ENCODE measurements around the gene LCK. TPM values are rescaled to one million over a fixed set of nuclear protein-coding genes. Genes with fewer than 3 reads are reported as not detected.

LCK gene
- total RNA-seq, 1 experiment from 2014 or later, result not detected

DNA sequence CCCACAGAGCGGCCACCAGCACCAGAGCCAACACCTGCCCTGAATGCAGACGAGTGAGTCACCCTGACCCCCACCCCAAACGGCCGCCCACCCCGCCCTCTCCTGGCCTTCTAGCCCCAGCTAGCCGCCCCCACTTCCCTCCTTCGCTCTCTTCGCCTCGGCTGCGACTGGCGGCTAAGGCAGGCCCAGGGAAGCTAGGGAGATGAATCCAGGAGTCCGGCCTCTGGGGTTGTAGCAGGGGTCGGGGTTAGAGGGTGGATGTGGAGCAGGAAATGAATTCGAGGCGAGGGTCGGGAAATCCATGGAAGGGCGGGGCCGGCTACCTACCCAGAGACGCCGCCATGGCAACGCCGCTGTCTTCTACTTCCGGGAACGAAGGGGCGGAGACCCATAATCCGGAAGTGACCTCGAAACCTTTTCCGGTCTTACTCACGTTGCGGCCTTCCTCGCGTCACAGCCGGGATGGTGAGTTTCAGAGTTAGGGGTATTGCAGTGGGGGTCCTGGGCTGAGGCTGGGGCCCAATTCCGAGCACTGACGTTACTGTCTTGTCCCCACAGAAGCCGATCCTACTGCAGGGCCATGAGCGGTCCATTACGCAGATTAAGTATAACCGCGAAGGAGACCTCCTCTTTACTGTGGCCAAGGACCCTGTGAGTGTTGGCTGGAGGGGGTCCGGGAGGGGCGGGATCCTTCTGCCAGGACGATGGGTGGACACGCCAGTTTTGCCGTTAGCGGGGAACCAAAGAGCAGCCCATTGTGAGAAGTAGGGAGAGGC is 28.9 kb upstream of the LCK start, which contains the start of the genes EIF3I and TMEM234:
Gene EIF3I, plus strand, starts transcription at position 428 of the 776 bp plus-strand sequence. Its CDS starts 35 bp downstream, at position 463.
Gene TMEM234, minus strand, starts transcription at position 374 of the 776 bp plus-strand sequence. Its CDS starts 31 bp downstream, at position 343.
- no peaks in the 10 kb centered on the region for H3K9me3 Mint-ChIP-seq (ENCODE audit: unreplicated experiment)
- H3K4me3 Mint-ChIP-seq (ENCODE audit: unreplicated experiment), result peak within 1 kb of the TSS; percentile 90
- POLR2A ChIA-PET, result interaction anchor here (0.7 to 1.9 kb wide), 8 partner anchors 10 to 431 kb away, joined by 3 to 9 read pairs (median 4); partner anchors contain the start of genes BSDC1, IQCC and KPNA6
- H3K27me3 Mint-ChIP-seq (ENCODE audit: insufficient read depth, unreplicated experiment), result no peaks in the 10 kb centered on the region
- peaks cover 9% of the 10 kb centered on the region for H3K4me1 Mint-ChIP-seq (ENCODE audit: insufficient read depth, unreplicated experiment)
- peak; percentile 92 for DNase-seq (ENCODE audit: unreplicated experiment)
- peak within 1 kb of the TSS; percentile 98 for H3K27ac Mint-ChIP-seq (ENCODE audit: low read depth, unreplicated experiment)
- no TSS peak for BruUV-seq (replicated peaks)
- intact Hi-C loops (cut with micrococcal nuclease), result loop anchor here (2.0 kb wide), 1 partner anchor 129 kb away; no protein-coding TSS in a partner anchor
- CTCF ChIA-PET, result no interaction called here
- peaks cover 64% of the 10 kb centered on the region for H3K36me3 Mint-ChIP-seq (ENCODE audit: insufficient read depth, unreplicated experiment)
- no peak for TF ChIP-seq CTCF (IDR thresholded peaks at IDR 0.05; ENCODE audit: unreplicated experiment)

GRCh38 chr1:32223683-32224082 is 27.4 kb upstream of the LCK start:
- H3K4me3 Mint-ChIP-seq (ENCODE audit: unreplicated experiment), result peak overlapping the region; percentile 90
- intact Hi-C loops (cut with micrococcal nuclease), result loop anchor here (2.0 kb wide), 1 partner anchor 127 kb away; no protein-coding TSS in a partner anchor
- peak overlapping the region; percentile 63 for H3K27ac Mint-ChIP-seq (ENCODE audit: low read depth, unreplicated experiment)
- H3K9me3 Mint-ChIP-seq (ENCODE audit: unreplicated experiment), result no peaks in the 10 kb centered on the region
- no peak for TF ChIP-seq CTCF (IDR thresholded peaks at IDR 0.05; ENCODE audit: unreplicated experiment)
- peaks cover 67% of the 10 kb centered on the region for H3K36me3 Mint-ChIP-seq (ENCODE audit: insufficient read depth, unreplicated experiment)
- POLR2A ChIA-PET, result interaction anchor here (0.6 to 1.9 kb wide), 8 partner anchors 9 to 171 kb away, joined by 3 to 9 read pairs (median 4); partner anchors contain the start of genes BSDC1 and IQCC
- CTCF ChIA-PET, result interaction anchor here (0.6 to 0.9 kb wide), 3 partner anchors 8 to 83 kb away, joined by 3 to 4 read pairs (median 3); no protein-coding TSS in a partner anchor
- peaks cover 9% of the 10 kb centered on the region for H3K4me1 Mint-ChIP-seq (ENCODE audit: insufficient read depth, unreplicated experiment)
- DNase-seq (ENCODE audit: unreplicated experiment), result no peak
- no peaks in the 10 kb centered on the region for H3K27me3 Mint-ChIP-seq (ENCODE audit: insufficient read depth, unreplicated experiment)
- BruUV-seq (replicated peaks), result no TSS peak

DNA sequence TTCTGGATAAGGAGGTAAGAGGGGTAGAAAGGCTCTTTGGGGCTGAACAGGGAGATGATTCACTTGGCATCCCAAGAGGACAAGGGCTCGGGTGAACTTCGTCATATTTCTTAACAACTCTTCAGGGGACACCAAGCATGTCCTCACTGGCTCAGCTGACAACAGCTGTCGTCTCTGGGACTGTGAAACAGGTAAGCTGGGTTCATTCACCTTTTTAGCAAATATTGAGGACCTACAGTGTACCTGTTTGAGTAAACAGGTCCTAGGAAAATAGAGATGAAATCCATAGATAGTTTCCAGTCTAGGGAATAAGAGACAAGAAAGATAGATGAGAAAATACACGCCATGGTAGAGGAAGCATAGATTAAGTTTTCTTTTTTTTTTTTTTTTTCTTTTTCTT is 26.8 kb upstream of the LCK start:
- Mint-ChIP-seq H3K27me3 (ENCODE audit: insufficient read depth, unreplicated experiment) (no peaks in the 10 kb centered on the region), H3K36me3 (ENCODE audit: insufficient read depth, unreplicated experiment) (peaks cover 70% of the 10 kb centered on the region), H3K4me3 (ENCODE audit: unreplicated experiment) (peak overlapping the region; percentile 90), H3K27ac (ENCODE audit: low read depth, unreplicated experiment) (peak overlapping the region; percentile 63), H3K9me3 (ENCODE audit: unreplicated experiment) (no peaks in the 10 kb centered on the region), H3K4me1 (ENCODE audit: insufficient read depth, unreplicated experiment) (peaks cover 9% of the 10 kb centered on the region)
- BruUV-seq (replicated peaks), result no TSS peak
- intact Hi-C loops (cut with micrococcal nuclease), result no loop called here
- POLR2A ChIA-PET, result interaction anchor here (1.2 to 1.9 kb wide), 2 partner anchors 12 to 91 kb away, joined by 4 to 9 read pairs; no protein-coding TSS in a partner anchor
- CTCF ChIA-PET, result interaction anchor here (0.6 to 0.9 kb wide), 2 partner anchors 9 to 11 kb away, joined by 3 to 4 read pairs; no protein-coding TSS in a partner anchor
- TF ChIP-seq CTCF (IDR thresholded peaks at IDR 0.05; ENCODE audit: unreplicated experiment), result no peak
- no peak for DNase-seq (ENCODE audit: unreplicated experiment)

DNA sequence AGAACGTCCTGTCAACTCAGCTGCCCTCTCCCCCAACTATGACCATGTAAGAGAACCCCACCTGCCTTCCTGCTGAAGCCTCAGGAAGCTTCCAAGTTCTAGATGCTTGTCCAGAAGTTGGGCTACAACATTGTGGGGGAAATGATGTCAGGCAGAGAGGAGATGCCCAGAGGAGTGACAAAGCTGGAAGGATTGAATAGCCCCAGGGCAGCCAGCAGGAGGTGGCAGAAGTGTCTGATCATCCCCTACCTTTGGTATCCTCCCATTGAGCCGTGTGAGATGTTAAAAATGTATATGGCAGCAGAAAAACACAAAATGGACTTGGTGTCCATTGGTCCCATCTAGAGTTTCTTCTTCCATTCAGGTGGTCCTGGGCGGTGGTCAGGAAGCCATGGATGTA is 22.3 kb upstream of the LCK start:
- Mint-ChIP-seq H3K4me3 (ENCODE audit: unreplicated experiment) (no peak overlapping the region), H3K27me3 (ENCODE audit: insufficient read depth, unreplicated experiment) (no peaks in the 10 kb centered on the region), H3K4me1 (ENCODE audit: insufficient read depth, unreplicated experiment) (peaks cover 7% of the 10 kb centered on the region), H3K9me3 (ENCODE audit: unreplicated experiment) (no peaks in the 10 kb centered on the region), H3K27ac (ENCODE audit: low read depth, unreplicated experiment) (no peak overlapping the region), H3K36me3 (ENCODE audit: insufficient read depth, unreplicated experiment) (peaks cover 87% of the 10 kb centered on the region)
- TF ChIP-seq CTCF (IDR thresholded peaks at IDR 0.05; ENCODE audit: unreplicated experiment), result no peak
- ChIA-PET POLR2A (interaction anchor here (0.6 to 0.9 kb wide), 2 partner anchors 49 to 528 kb away, joined by 3 read pairs; partner anchors contain the start of gene TXLNA), CTCF (interaction anchor here (0.5 to 3.2 kb wide), 4 partner anchors 13 to 123 kb away, joined by 3 to 16 read pairs (median 4); no protein-coding TSS in a partner anchor)
- no peak for DNase-seq (ENCODE audit: unreplicated experiment)
- intact Hi-C loops (cut with micrococcal nuclease), result no loop called here
- no TSS peak for BruUV-seq (replicated peaks)
